ENCODE measurements around the gene AVP.
"Not testable (repeated sequence)": the region's sequence is repeated elsewhere in the genome, so short reads cannot be mapped to it uniquely, and the experiment has no call there.

The AVP gene

GRCh38 chr20:3082306-3082951, 2.1 kb downstream of the AVP start:
- no peaks in the 10 kb centered on the region for H3K9me3 Mint-ChIP-seq
- peak overlapping the region; percentile 75 for H3K4me3 Mint-ChIP-seq
- H3K36me3 Mint-ChIP-seq, result no peaks in the 10 kb centered on the region
- DNase-seq (ENCODE audit: low spot score in 2 of 2) (no peak), ATAC-seq (ENCODE audit: low read depth) (peak; percentile 50)
- peaks cover 36% of the 10 kb centered on the region for H3K27me3 Mint-ChIP-seq
- no peak overlapping the region for H3K27ac Mint-ChIP-seq
- H3K4me1 Mint-ChIP-seq, result peaks cover 12% of the 10 kb centered on the region

DNA sequence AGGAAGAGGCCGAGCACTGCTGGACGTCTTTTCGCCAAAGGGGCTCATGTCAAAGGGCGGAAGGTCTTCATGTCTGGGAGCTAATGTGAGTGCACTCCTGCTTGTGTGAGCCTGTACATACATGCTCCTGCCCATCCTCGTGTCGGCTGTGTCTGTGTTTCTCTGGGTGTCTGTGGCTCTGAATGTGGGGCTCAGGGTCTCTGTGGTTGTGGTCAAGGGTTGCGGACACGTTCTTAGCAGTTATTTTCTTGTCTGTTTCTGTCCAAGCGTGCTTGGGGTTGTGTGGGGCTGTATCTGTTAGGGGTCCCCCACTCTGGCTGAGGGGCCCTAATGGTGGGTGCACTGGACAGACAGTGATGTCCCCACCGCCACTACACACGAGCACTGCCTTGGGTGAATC, 2.9 kb downstream of the AVP start:
- no peak overlapping the region for H3K4me3 Mint-ChIP-seq
- ATAC-seq (ENCODE audit: low read depth), result no peak

DNA sequence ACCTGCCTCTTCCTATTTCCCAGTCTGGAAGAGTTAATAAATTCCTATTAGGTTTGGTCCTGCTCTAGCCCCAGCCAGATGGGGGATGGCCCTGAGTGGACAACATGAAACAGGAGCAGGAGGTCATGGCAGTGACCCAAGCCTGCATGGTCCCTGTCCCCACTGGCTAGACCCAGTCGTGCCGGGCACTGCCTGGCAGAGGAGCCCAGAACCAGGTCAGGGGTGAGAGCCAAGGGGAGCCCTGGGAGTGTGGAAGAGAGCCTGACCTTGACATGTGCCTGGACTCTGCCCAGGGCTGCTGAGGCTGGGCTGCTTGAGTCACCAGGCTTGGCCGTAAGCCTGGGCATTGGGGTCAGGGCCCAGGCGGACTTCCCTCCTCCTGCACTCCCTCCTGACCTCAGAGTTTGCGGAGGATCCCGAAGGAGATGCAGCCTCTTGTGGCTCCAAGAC, 3.6 kb downstream of the AVP start:
- H3K4me1 Mint-ChIP-seq, result peaks cover 15% of the 10 kb centered on the region
- no peaks in the 10 kb centered on the region for H3K36me3 Mint-ChIP-seq
- H3K27ac Mint-ChIP-seq, result no peak overlapping the region
- H3K27me3 Mint-ChIP-seq, result peaks cover 38% of the 10 kb centered on the region
- DNase-seq (ENCODE audit: low spot score in 2 of 2) (no peak), ATAC-seq (ENCODE audit: low read depth) (no peak)
- peaks cover 1% of the 10 kb centered on the region for H3K9me3 Mint-ChIP-seq
- H3K4me3 Mint-ChIP-seq, result no peak overlapping the region

More for the DNA sequence above, 2.9 kb downstream of the AVP start:
- no peak for DNase-seq (ENCODE audit: low spot score in 2 of 2)
- Mint-ChIP-seq H3K27ac (no peak overlapping the region), H3K36me3 (no peaks in the 10 kb centered on the region), H3K4me1 (peaks cover 15% of the 10 kb centered on the region), H3K9me3 (peaks cover 1% of the 10 kb centered on the region), H3K27me3 (peaks cover 38% of the 10 kb centered on the region)

DNA sequence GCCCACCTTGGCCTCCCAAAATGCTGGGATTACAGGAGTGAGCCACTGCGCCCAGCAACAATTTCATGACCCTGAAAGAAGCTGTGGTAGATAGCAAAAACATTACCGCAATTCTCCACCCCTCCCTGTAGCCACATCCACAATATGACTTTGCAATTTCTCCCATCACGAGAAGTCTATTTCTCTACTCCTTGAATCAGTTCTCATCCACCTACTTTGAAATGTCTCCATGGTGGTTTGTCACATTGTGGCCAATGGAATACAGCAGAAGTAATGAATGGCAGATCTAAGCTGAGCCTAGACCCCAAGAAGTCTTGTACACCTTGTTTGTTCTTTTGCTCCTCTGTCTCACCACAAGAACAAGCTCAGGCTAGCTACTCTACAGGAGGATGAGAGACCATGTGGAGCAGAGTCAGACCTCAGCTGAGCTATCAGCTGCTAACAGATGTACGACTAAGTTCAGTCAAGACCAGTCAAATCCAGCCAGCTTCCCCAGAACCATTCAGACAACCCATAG, 6.8 kb downstream of the AVP start:
- H3K4me1 Mint-ChIP-seq, result peaks cover 11% of the 10 kb centered on the region
- no peak for ATAC-seq (ENCODE audit: low read depth)
- no peak overlapping the region for H3K4me3 Mint-ChIP-seq
- no peaks in the 10 kb centered on the region for H3K36me3 Mint-ChIP-seq
- no peak for DNase-seq (ENCODE audit: low spot score in 2 of 2)
- peaks cover 26% of the 10 kb centered on the region for H3K27me3 Mint-ChIP-seq
- H3K9me3 Mint-ChIP-seq, result peaks cover 1% of the 10 kb centered on the region
- no peak overlapping the region for H3K27ac Mint-ChIP-seq

GRCh38 chr20:3075315-3075714, 9.2 kb downstream of the AVP start:
- ATAC-seq (ENCODE audit: low read depth); DNase-seq (ENCODE audit: low spot score in 2 of 2); H3K36me3 Mint-ChIP-seq; H3K27me3 Mint-ChIP-seq; H3K4me3 Mint-ChIP-seq; H3K27ac Mint-ChIP-seq; H3K9me3 Mint-ChIP-seq: not testable (repeated sequence)
- H3K4me1 Mint-ChIP-seq, result peaks cover 14% of the 10 kb centered on the region

DNA sequence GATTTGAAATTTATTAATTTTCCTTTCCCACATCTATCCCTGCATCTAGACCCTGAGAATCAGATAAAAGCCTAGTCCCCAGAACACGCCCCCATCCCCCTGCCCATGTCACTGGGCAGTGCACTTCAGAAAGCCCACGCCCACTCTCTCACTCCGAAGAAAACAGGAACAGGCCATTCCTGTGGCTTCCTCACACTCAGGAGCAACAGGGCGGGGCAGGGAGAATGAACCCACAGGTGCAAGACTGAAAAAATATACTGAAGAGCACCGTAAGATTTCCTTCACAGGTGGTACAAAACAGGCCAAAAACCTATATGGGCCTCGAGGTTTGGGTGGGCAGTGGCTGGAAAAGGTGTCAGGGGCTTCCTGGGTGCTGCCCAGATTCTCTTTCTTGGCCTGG, 9.7 kb downstream of the AVP start:
- peaks cover 8% of the 10 kb centered on the region for H3K27me3 Mint-ChIP-seq
- H3K9me3 Mint-ChIP-seq, result peaks cover 1% of the 10 kb centered on the region
- no peak for ATAC-seq (ENCODE audit: low read depth)
- no peak overlapping the region for H3K27ac Mint-ChIP-seq
- DNase-seq (ENCODE audit: low spot score in 2 of 2), result no peak
- no peaks in the 10 kb centered on the region for H3K36me3 Mint-ChIP-seq
- H3K4me1 Mint-ChIP-seq, result peaks cover 14% of the 10 kb centered on the region
- H3K4me3 Mint-ChIP-seq, result no peak overlapping the region

DNA sequence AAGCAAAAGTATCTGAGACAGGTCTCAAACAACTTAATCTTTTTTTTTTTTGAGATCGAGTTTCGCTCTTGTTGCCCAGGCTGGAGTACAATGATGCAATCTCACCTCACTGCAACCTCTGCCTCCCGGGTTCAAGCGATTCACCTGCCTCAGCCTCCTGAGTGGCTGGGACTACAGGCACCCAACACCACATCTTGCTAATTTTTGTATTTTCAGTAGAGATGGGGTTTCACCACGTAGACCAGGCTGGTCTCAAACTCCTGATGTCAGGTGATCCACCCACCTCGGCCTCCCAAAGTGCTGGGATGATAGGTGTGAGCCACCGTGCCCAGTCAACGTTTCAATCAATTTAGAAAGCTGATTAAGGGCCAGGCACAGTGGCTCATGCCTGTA, 11.3 kb downstream of the AVP start:
- H3K36me3 Mint-ChIP-seq; ATAC-seq (ENCODE audit: low read depth); H3K9me3 Mint-ChIP-seq; DNase-seq (ENCODE audit: low spot score in 2 of 2); H3K27ac Mint-ChIP-seq; H3K27me3 Mint-ChIP-seq; H3K4me3 Mint-ChIP-seq: not testable (repeated sequence)
- H3K4me1 Mint-ChIP-seq, result peaks cover 18% of the 10 kb centered on the region

GRCh38 chr20:3072530-3073250, 11.8 kb downstream of the AVP start:
- Mint-ChIP-seq H3K36me3 (no peaks in the 10 kb centered on the region), H3K27ac (peak overlapping the region; percentile 63), H3K4me1 (peaks cover 22% of the 10 kb centered on the region), H3K9me3 (peaks cover 1% of the 10 kb centered on the region), H3K4me3 (peak overlapping the region; percentile 88), H3K27me3 (peaks cover 5% of the 10 kb centered on the region)
- no peak for DNase-seq (ENCODE audit: low spot score in 2 of 2)
- ATAC-seq (ENCODE audit: low read depth), result no peak

DNA sequence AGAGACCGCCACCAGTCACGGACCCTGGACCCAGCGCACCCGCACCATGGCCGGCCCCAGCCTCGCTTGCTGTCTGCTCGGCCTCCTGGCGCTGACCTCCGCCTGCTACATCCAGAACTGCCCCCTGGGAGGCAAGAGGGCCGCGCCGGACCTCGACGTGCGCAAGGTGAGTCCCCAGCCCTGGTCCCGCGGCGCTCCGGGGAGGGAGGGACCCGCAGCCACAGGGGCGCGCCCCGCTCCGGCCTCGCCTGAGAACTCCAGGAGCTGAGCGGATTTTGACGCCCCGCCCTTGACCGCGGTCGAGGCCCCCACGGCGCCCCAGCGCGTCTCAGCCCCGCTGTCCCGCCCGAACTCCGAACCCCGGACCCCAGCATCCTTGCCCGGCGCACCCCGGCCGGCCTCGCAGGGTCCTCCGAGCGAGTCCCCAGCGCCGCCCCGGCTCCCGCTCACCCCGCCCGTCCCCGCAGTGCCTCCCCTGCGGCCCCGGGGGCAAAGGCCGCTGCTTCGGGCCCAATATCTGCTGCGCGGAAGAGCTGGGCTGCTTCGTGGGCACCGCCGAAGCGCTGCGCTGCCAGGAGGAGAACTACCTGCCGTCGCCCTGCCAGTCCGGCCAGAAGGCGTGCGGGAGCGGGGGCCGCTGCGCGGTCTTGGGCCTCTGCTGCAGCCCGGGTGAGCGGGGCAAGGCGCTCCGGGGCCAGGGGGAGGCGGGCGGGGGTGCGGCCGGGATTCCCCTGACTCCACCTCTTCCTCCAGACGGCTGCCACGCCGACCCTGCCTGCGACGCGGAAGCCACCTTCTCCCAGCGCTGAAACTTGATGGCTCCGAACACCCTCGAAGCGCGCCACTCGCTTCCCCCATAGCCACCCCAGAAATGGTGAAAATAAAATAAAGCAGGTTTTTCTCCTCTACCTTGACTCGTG, 12.7 kb downstream of the AVP start, which contains the start of gene OXT:
TSS of gene OXT (plus strand) at position 11 of the 920 bp plus-strand sequence. CDS start at position 47, 36 bp downstream.
- ATAC-seq (ENCODE audit: low read depth), result peak; percentile 80
- H3K4me1 Mint-ChIP-seq, result peaks cover 25% of the 10 kb centered on the region
- peaks cover 1% of the 10 kb centered on the region for H3K9me3 Mint-ChIP-seq
- peak within 1 kb of the TSS; percentile 63 for H3K27ac Mint-ChIP-seq
- peaks cover 2% of the 10 kb centered on the region for H3K27me3 Mint-ChIP-seq
- H3K36me3 Mint-ChIP-seq, result no peaks in the 10 kb centered on the region
- DNase-seq (ENCODE audit: low spot score in 2 of 2), result peak; percentile 49 to 57
- peak within 1 kb of the TSS; percentile 88 for H3K4me3 Mint-ChIP-seq

- H3K27me3 Mint-ChIP-seq, result no peaks in the 10 kb centered on the region
- no peak overlapping the region for H3K27ac Mint-ChIP-seq
- peaks cover 25% of the 10 kb centered on the region for H3K4me1 Mint-ChIP-seq
- DNase-seq (ENCODE audit: low spot score in 2 of 2) (no peak), ATAC-seq (ENCODE audit: low read depth) (no peak)
- no peaks in the 10 kb centered on the region for H3K9me3 Mint-ChIP-seq
- H3K36me3 Mint-ChIP-seq, result no peaks in the 10 kb centered on the region
- H3K4me3 Mint-ChIP-seq, result peak overlapping the region; percentile 88
Observed at GRCh38 chr20:3071266-3071609, 13.3 kb downstream of the AVP start.

- no peaks in the 10 kb centered on the region for H3K27me3 Mint-ChIP-seq
- H3K4me1 Mint-ChIP-seq, result peaks cover 25% of the 10 kb centered on the region
- H3K9me3 Mint-ChIP-seq, result no peaks in the 10 kb centered on the region
- H3K4me3 Mint-ChIP-seq, result peak overlapping the region; percentile 88
- H3K27ac Mint-ChIP-seq, result no peak overlapping the region
- DNase-seq (ENCODE audit: low spot score in 2 of 2), result no peak
- H3K36me3 Mint-ChIP-seq, result no peaks in the 10 kb centered on the region
- no peak for ATAC-seq (ENCODE audit: low read depth)
Observed at GRCh38 chr20:3070725-3071124, 13.8 kb downstream of the AVP start.

DNA sequence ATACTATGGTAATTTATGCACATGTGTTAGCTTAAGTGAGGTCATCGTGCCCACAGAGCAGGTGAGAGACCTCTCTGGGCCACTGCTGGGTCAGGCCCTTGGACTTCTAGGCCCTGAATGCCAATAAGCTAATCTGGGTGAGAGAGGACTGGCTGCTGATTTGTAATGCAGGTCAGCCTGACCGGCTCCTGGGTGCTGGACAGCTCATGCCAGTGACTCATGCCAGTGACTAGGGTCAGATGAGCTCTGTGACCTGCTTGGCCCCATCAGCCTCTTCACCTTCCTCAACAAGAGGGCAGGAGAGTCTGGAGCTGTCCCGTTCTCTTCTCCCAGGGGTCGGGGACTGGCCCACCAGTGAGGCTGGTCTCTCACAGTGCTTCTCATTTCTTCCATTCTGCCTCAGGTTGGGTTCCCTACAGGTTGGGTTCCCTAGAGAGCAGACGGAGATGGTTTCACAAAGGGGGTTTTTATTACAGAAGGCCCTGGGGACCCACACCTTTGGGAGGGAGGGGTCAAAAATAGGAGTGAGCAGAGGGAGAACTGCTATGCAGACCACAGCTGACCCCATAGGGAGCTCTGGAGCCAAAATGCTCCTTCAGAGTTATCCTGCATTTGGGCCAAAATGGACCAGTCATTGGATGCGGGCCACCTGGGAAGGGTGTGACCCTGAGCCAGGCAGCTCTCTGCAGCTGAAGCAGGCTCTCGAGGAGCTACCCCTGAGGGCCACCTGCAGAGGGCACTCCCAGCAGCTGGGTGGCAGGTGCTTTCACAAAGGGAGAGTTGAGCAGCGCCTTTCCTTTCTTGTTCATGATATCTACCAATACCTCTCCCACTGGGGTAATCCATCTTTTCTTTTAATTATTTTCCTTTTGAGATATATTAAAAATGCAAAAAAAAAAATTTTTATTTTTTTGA, 15.3 kb downstream of the AVP start:
- Mint-ChIP-seq H3K27ac (peak overlapping the region; percentile 42), H3K4me1 (peaks cover 22% of the 10 kb centered on the region), H3K27me3 (no peaks in the 10 kb centered on the region), H3K9me3 (no peaks in the 10 kb centered on the region), H3K36me3 (no peaks in the 10 kb centered on the region), H3K4me3 (no peak overlapping the region)
- DNase-seq (ENCODE audit: low spot score in 2 of 2), result no peak
- peak; percentile 31 for ATAC-seq (ENCODE audit: low read depth)

- no peak for DNase-seq (ENCODE audit: low spot score in 2 of 2)
- no peaks in the 10 kb centered on the region for H3K9me3 Mint-ChIP-seq
- no peak for ATAC-seq (ENCODE audit: low read depth)
- H3K4me1 Mint-ChIP-seq, result peaks cover 22% of the 10 kb centered on the region
- H3K27ac Mint-ChIP-seq, result no peak overlapping the region
- no peak overlapping the region for H3K4me3 Mint-ChIP-seq
- H3K27me3 Mint-ChIP-seq, result no peaks in the 10 kb centered on the region
- no peaks in the 10 kb centered on the region for H3K36me3 Mint-ChIP-seq
Observed at GRCh38 chr20:3068075-3068474, 16.4 kb downstream of the AVP start.
